GM21423 (cell line): ENCODE results near the gene MTO1.
"Not testable (repeated sequence)": the region's sequence is repeated elsewhere in the genome, so short reads cannot be mapped to it uniquely, and the experiment has no call there.

Source experiments
- ATAC-seq: cut with Tn5 transposase; IDR thresholded peaks from one replicate; pipeline ENCODE4 v1.9.1; 2021; ENCODE audit warnings: mild to moderate bottlenecking, moderate library complexity; ENCODE audit not compliant: unreplicated experiment

Gene MTO1

DNA sequence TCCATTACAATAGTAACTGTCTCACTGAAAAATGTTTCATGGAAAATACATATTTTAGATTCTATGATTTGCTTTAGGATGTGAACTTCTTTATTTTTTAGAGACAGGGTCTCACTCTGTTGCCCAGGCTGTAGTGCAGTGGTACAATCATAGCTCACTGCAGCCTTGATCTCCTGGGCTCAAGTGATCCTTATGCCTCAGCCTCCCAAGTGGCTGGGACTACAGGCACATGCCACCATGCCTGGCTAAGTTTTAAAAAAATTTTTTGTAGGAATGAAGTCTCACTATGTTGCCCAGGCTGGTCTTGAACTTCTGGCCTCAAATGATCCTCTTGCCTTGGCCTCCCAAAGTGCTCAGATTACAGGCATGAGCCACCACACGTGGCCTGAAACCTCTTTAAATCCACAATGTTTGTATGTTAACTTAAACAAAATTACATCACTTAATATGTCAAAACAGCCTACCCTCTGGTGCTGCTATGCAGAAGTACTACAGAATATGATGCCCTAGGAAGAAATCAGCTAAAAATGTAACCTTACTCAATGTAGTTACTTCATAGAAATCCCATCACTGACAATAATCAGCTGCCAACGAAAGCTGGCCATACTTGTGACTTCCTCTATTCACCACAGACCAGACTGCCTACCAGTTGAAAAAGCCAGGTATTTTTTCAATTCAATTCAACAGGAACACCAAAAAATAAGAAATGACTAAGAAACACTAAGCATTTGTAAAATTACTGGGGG, 41.7 kb downstream of the MTO1 start:
- no peak for ATAC-seq

DNA sequence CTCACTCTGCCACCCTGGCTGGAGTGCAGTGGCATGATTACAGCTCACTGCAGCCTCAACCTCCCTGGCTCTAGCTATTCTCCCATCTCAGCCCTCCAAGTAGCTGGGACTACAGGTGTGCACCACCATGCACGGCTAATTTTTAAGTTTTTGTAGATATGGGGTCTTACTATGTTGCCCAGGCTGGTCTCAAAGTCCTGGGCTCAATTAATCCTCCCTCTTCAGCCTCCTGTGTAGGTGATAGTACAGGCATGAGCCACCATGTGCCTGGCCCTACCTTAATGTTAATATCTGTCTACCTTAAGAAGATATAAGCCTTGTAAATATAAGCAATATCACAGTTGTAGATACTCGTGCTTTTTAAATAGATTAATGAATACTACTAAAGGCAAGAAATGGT, 42.6 kb downstream of the MTO1 start:
- ATAC-seq = no peak

DNA sequence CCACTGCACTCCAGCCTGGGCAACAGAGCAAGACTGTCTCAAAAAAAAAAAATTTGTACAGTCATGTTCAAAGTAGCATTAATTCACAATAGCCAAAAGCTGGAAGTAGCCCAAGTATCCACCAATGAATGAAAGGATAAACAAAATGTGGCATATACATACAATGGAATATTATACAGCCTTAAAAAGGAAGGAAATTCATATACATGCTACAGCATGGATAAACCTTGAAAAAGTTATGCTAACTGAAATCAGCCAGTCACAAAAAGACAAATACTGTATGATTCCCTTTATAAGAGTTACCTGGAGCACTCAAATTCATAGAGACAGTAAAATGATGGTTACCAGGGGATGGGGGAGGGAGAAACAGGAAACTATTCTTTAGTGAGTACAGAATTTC, 43.6 kb downstream of the MTO1 start:
- no peak for ATAC-seq

DNA sequence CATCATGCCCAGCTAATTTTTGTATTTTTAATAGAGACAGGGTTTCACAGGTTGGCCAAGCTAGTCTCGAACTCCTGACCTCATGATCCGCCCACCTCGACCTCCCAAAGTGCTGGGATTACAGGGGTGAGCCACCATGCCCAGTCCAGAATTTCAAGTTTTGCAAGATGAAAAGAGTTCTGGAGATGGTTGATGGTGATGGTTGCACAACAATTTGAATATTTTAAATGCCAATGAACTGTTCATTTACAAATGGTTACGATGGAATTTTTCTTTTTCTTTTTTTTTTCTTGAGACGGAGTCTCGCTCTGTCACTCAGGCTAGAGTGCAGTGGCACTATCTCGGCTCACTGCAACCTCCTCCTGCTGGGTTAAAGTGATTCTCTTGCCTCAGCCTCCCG, 44.2 kb downstream of the MTO1 start:
- not testable (repeated sequence) for ATAC-seq

DNA sequence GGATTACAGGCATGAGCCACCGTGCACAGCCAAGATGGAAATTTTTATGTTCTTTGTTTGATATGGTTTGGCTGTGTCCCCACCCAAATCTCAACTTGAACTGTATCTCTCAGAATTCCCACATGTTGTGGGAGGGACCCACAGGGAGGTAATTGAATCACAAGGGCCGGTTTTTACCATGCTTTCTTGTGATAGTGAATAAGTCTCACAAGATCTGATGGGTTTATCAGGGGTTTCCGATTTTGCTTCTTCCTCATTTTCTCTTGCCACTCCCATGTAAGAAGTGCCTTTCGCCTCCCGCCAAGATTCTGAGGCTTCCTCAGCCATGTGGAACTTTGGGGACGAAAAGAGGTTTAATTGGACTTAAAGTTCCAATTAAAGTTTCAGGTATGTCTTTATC, 44.7 kb downstream of the MTO1 start:
- no peak for ATAC-seq

DNA sequence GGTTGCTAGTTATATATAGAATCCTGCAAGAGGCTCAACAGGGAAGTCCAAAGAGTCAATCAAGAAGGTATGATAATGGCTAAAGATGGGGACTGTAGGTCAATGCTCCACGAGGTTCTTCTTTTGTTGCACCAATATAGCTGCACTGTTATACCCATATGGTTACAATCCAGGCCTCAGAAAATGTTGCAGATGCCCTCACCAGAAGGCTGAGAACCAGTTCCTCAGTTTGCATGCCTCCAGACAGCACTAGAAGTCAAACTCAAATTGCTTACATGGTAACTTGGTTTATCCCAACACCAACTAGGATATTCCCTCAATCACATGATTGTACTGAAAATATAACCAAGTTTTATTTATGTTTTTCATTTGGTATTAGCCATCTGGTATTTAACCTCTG, 47.2 kb downstream of the MTO1 start:
- no peak for ATAC-seq

DNA sequence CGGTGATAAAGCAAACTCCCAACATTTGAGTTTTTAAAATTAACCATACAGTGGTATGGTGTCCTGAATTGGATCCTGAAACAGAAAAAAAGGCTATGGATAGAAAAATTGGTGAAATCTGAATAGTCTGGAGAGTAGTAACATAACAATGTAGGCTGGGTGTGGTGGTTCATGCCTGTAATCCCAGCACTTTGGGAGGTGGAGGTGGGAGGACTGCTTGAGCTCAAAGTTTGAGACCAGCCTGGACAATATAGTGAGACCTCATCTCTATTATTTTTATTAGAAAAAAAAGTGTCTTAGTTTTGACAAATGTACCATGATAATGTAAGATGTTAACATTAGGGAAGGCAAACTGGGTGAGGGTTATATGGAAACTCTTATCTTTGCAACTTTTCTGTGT, 48.3 kb downstream of the MTO1 start:
- no peak for ATAC-seq

DNA sequence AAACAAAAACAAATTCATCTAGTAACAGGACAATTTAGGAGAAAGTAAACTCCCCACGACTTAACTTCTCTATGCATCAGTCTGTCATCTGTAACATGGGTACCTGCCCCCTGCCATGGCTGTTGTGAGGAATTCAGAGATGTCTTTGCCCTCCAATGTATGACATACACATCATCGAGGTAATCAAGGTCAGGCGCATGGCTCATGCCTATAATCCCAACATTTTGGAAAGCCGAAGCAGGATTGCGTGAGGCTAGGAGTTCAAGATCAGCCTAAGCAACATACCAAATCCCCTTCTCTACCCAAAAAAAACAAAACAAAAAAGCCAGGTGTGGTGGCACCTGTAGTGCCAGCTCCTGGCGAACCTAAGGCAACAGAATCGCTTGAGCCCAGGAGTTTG, 50.3 kb downstream of the MTO1 start:
- ATAC-seq = no peak

DNA sequence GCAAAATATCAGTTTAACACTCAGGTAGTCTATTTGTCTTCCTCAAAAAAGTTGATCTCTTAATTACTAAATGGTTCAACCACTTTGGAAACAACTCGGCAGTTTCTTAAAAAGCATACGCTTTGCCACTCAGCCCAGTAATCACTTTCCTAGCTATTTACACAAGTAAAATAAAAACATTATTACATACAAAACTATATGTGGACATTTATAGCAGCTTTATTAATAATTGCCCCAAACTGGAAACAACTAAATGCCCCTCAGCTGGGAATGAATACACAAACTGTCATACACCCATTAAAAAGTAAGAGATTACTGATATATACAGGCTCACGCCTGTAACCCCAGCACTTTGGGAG, 51.9 kb downstream of the MTO1 start:
- no peak for ATAC-seq

DNA sequence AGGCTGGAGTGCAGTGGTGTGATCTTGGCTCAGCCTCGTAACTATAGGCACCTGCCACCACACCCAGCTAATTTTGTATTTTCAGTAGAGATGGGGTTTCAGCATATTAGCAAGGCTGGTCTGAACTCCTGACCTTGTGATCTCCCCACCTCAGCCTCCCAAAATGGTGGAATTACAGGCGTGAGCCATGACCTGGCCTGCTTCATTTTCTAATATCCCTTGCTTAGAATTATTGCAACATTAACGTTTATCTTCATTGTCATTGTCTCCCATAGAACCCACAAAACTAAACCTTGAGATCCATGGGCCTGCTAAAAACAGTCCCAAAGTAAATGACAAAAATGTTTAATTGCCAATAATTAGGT, 53.2 kb downstream of the MTO1 start:
- no peak for ATAC-seq

DNA sequence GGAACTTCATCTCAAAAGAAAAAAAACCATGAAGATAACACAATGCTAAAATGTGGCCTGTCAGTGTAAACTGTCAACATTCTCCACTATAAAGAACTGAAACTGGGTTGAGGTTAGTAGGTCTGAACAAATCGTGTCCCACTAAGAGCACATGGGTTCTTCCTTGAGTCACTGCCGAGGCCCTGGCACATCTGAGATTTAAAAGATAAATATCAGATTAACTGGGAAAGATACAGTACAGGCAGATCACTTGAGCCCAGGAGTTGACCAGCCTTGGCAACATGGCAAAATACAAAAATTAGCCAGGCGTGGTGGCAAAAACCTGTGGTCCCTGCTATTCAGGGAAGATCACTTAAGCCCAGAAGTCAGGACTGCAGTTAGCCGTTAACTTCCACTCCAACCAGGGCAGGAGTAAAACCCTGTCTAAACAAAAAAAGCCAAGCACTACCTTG, 53.7 kb downstream of the MTO1 start:
- ATAC-seq = peak; percentile 40

DNA sequence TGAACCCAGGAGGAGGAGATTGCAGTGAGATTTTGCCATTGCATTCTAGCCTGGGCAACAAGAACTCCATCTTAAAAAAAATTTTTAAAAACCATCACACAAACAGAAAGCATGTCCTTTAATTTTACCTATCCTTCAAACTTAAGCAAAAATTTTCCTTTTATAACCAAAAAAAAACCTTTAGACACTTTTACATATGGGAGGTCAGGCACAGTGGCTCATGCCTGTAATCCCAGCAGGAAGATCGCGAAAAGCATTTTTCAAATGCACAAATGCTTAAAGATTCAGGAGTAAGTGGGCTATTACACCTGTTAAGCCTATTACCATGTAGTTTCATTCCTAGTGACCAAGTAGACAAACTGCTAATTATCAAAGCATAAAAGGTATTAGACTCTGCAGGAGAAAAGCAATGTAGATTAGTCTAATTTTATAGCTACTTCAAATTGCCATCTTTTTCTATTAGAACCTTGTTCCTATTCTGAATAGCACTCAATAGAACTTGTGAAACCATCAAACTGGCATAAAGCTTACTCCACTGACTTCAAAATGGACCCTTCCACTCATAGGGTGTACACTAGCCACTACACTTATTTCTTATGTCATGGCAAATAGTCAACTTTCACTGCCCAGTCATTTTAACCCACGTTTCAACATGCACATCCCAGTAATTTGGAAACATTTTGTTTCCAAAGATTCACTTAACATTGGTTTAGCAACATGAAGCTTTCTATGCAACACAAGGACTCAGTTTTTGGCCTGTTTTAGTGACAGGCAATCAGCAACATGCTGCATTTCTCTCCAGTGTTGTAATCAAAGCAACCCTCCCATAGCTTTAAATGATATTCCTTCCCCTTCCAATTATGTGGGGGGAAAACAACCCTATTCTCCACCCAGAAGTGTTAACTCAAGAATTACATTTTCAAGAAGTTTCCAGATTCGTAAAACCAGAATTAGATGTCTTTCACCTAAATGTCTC, 55.3 kb downstream of the MTO1 start:
- no peak for ATAC-seq

DNA sequence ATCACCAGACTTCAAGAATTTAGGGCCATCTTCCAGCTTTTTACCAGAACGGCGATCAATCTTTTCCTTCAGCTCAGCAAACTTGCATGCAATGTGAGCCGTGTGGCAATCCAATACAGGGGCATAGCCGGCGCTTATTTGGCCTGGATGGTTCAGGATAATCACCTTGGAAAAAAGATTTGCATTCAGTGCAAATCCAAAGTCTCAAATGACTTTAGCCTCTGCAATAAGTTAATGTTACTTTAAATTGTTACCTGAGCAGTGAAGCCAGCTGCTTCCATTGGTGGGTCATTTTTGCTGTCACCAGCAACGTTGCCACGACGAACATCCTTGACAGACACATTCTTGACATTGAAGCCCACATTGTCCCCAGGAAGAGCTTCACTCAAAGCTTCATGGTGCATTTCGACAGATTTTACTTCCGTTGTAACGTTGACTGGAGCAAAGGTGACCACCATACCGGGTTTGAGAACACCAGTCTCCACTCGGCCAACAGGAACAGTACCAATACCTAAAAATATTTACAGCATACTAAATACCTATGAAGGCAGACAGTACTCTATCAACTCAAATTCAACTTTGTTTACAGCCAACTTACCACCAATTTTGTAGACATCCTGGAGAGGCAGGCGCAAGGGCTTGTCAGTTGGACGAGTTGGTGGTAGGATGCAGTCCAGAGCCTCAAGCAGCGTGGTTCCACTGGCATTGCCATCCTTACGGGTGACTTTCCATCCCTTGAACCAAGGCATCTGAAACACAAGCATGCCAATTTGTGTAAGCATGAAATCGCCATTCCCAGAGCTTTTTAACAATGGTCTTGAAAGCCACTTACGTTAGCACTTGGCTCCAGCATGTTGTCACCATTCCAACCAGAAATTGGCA, 56.8 kb downstream of the MTO1 start:
- not testable (repeated sequence) for ATAC-seq

DNA sequence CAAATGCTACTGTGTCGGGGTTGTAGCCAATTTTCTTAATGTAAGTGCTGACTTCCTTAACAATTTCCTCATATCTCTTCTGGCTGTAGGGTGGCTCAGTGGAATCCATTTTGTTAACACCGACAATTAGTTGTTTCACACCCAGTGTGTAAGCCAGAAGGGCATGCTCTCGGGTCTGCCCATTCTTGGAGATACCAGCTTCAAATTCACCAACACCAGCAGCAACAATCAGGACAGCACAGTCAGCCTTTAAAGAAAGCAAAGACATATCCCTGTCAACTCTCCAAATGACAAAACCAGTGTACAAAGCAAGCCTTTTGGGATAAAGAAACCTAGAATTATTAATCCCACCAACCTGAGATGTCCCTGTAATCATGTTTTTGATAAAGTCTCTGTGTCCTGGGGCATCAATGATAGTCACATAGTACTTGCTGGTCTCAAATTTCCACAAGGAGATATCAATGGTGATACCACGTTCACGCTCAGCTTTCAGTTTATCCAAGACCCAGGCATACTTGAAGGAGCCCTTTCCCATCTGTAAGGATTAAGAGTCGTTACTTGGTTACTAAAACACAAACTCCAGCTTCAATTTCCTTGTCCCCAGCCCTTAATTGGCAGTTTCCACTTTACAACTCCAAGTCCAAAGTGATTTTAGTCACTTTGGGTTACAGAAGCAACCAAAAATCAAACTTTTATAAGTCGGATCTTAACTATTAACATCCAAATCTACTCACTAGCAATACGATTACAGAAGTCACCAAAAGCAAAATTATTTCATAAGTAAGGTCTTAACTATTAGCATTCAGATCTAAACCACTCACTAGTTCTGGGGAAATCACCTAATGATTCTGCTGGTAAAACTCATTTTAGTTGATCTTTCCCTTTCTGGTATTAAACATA, 57.7 kb downstream of the MTO1 start:
- ATAC-seq = not testable (repeated sequence)

DNA sequence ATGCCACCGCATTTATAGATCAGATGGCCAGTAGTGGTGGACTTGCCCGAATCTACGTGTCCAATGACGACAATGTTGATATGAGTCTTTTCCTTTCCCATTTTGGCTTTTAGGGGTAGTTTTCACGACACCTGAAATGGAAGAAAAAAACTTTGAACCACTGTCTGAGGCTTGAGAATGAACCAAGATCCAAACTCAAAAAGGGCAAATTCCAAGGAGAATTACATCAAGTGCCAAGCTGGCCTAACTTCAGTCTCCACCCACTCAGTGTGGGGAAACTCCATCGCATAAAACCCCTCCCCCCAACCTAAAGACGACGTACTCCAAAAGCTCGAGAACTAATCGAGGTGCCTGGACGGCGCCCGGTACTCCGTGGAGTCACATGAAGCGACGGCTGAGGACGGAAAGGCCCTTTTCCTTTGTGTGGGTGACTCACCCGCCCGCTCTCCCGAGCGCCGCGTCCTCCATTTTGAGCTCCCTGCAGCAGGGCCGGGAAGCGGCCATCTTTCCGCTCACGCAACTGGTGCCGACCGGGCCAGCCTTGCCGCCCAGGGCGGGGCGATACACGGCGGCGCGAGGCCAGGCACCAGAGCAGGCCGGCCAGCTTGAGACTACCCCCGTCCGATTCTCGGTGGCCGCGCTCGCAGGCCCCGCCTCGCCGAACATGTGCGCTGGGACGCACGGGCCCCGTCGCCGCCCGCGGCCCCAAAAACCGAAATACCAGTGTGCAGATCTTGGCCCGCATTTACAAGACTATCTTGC, 58.6 kb downstream of the MTO1 start:
- peak; percentile 16 for ATAC-seq

DNA sequence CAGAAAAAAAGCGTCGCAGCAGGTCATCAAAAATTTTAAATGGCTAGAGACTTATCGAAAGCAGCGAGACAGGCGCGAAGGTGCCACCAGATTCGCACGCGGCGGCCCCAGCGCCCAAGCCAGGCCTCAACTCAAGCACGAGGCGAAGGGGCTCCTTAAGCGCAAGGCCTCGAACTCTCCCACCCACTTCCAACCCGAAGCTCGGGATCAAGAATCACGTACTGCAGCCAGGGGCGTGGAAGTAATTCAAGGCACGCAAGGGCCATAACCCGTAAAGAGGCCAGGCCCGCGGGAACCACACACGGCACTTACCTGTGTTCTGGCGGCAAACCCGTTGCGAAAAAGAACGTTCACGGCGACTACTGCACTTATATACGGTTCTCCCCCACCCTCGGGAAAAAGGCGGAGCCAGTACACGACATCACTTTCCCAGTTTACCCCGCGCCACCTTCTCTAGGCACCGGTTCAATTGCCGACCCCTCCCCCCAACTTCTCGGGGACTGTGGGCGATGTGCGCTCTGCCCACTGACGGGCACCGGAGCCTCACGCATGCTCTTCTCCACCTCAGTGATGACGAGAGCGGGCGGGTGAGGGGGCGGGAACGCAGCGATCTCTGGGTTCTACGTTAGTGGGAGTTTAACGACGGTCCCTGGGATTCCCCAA, 59.3 kb downstream of the MTO1 start, which contains the start of gene EEF1A1:
Gene EEF1A1, minus strand, starts transcription at position 345 of the 663 bp plus-strand sequence. CDS start 1,006 bp downstream, outside the sequence.
- peak; percentile 69 for ATAC-seq

DNA sequence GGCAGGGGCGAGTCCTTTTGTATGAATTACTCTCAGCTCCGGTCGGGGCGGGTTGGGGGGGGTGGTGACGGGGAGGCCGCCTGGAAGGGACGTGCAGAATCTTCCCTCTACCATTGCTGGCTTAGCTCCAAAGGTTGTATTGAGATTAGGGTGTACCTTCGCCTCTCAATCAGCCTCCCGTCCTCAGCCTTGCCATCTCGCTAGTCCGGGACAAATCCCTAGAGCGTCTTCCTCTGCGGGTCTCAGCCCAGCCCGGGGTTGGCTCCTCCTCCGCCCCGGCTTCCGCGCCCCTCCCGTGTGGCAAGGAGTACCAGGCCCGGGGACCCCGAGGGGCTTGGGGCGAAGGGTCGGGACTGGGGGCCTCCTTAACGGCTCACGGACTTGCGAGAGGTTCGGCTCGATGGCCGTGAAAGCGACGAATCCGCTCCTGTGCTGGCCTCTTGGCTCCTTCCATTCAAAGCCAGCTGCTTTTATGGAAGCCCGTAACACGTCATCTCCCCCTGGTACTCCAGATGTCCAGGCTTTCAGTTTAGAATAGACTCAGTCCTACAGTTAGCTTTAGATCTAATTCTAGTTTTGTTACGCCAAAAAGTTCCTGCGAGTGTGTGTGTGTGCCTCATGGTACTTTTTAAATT, 59.9 kb downstream of the MTO1 start:
- ATAC-seq = peak; percentile 31

DNA sequence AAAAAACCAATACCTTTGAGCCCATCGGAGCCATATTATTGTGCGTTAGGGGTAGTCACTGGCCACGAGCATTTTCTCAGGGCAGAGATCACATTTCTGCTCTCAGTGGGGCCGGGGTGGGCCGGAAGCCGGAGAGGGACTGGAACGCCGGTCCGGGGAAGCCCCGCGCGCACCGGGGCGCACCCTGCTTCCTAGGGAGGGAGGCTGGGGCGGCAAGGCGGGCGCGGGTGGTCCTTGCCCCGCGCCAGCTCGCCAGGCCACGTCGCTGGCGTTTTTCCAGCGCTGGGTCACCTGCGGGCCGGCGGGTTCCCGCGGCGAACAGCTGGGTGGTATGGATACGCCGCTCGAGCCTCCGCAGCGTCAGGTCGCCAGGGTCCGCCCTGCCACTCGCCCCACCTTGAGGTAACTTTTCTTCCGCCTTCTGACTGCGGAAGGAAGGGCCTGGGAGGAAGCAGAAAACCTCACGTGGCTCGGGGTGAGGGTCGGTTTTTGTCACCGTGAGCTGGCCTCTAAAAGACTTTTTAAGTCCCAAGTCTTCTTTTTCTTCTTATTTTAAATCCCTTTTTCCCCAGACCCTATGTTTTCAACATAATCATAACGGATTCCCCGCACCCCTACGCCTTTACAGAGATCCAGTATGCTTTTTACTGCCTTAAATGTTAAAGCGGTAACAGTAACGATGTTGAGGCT, 62.0 kb downstream of the MTO1 start:
- ATAC-seq = peak; percentile 42
